HG03196 (cell line): ENCODE results near the gene RASSF3.
"Not testable (repeated sequence)": the region's sequence is repeated elsewhere in the genome, so short reads cannot be mapped to it uniquely, and the experiment has no call there.

Experiments used
- ATAC-seq: cut with Tn5 transposase; IDR thresholded peaks from one replicate; pipeline ENCODE4 v1.9.1; 2021; ENCODE audit not compliant: unreplicated experiment

RASSF3 gene

DNA sequence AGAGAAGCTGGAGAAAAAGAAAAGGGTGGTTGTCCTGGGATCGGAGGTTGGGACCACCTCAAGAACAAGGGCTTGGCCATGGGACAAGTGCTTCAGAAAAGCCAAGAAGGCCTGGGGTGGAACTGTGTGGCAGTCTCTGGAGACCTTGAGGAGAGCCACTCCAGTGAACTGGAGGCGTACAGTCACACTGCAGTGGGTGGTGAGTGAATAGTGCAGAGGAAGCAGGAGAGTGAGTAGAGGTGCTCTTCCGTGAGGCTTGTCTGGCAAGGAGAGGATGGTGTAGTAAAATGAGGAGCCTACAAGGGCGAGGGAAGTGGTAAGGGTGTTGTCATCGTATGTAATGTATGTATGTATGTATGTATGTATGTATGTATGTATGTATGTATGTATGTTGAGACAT lies 20.9 kb downstream of the RASSF3 start:
- peak; percentile 64 for ATAC-seq

DNA sequence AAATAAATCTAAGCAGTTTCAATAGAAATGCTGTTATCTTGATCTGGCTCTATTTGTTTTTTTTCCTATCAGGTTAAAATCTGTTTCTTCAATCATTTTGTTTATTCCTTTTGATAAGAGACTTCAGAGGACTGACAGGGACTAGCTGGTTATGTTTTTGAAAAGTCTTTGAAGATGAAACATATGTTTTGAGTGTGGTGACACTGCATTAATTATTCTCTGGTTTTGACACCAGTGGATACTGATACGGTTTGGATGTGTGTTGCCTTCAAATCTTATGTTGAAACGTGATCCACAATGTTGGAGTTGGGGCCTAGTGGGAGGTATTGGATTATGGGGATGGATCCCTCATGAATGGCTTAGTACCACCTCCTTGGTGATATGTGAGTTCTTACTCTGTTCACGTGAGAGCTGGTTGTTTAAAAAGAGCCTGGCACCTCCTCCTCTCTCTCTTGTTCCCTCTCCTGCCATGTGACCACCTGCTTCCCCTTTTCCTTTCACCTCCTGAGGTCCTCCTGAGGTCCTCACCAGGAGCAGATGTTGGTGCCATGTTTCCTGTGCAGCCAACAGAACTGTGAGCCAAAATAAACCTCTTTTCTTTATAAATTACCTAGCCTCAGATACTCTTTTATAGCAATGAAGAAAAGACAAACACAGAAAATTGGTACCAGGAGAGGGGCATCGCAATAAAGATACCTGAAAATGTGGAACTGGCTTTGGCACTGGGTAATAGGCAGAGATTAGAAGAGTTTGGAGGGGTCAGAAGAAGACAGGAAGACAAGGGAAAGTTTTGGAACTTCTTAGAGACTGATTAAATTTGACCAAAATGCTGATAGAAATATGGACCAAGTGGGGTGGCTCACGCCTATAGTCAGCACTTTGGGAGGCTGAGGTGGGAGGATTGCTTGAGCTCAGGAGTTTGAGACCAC lies 23.0 kb downstream of the RASSF3 start:
- no peak for ATAC-seq

DNA sequence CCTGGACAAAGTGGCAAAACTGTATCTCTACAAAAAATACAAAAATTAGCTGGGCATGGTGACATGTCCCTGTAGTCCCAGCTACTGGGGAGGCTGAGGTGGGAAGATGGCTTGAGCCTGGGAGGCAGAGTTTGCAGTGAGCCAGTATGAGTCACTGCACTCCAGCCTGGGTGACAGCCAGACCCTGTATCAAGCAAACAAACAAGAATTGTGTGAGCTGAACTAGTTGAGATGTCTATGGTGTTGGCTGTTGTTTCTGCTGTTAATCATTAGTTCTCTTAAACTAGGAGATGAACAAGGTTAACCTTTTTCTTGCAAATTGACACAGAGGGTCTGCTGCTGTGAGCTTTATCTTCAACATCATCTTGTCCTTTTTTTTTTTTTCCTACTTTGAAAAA lies 23.6 kb downstream of the RASSF3 start:
- peak; percentile 44 for ATAC-seq

DNA sequence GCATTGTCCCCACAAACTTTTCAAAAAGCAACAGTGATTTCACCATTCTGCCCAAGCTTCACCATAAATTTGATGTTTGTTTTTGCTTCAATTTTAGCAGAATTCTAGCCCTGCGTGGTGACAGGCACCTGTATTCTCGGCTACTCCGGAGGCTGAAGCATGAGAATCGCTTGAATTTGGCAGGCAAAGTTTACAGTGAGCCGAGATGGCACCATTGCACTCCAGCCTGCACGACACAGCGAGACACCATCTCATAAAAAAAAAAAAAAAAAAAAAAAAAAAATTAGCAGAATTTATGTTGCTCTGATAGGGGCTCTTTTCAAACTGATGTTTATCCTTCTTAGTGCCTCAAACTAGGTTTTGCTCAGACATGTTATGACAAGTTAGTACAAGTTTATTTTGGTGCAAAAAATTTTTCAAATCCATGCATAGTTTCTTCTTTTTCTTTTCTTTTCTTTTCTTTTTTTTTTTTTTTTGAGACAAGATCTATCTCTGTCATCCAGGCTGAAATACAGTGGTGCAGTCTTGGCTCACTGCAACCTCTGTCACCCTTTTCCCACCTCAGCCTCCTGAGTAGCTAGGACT lies 24.3 kb downstream of the RASSF3 start:
- no peak for ATAC-seq

DNA sequence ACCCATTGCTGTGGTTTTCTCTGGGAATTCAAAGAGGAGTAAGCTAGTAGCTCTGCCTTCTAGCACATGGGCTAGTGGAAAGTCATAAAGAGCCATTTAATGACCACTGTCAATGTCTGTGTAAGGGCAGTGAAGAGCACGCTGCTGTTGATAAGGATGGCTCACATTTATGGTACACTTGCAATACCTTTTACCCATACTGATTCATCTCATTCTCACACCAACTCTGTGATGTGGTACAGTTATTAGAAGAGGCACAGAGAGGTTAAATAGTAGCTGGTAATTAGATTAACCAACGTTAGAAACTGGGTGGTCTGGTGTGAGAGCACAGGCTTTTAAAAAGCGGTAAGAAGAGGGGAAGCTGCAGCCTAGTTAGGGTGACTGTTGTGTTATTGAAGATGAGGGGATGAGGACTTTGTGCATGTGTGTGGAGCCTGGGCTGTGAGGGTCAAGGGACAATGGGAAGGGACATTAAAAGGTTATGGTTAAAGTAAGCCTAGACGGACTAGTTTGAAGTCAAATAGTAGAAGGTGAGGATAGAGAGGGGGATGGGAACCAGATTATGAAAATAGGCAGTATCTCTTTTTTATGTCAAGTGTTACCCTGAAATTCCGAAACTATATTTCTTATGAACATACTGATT lies 25.2 kb downstream of the RASSF3 start:
- ATAC-seq, result no peak

DNA sequence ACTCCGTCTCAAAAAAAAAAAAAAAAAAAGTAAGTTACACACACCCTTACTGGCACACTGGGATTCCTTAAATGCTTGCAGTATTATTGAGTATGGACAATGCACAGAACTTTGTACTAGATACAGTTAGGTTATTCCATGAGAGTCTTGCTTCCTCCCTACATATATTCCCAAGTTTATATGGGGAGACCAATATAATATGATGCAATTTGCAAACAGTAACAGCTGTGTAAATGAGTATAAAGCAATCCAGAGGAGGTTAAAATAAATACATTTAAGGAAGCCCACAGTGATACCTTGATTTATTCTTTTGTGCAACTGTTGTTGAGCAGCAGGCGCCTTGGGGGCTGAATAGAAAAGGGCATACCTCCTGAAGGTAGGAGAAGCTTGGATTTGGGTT lies 26.6 kb downstream of the RASSF3 start:
- ATAC-seq, result no peak

DNA sequence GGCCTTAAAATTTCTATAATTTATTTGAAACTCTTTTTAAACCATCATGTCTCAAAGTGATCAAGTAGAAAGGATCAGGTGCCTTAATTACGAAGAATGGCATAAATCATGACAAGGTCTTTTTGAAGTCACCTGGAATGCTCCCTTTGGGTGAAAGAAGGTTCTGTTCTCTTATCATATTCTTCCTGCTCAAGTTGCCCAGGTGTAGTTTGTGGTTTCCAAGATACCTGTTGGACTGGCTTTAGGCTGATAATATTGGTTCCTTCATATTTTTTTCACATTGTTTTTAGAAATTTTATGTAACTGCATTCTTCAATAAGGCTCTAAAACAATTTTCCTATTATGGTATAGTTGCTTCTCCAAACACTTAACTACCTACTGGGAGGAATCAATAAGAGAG lies 29.2 kb downstream of the RASSF3 start:
- no peak for ATAC-seq

DNA sequence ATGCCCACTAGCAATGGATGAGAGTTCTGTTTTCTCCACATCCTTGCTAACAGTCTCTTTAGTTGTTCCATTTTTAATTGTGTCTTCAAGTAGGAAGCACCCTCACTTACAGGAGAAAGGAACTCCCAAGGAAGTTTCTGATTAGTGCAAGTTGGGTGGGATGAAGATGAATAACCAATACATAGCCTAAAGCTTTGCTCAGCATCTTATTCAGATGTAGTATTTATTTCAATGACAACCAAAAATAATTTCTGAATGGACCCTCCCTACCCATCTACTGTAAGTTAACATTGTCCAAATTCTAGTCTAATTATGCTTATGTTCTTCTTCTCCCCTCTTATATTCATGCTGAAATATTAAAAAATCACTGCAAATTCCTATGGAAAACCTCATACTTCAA lies 36.0 kb downstream of the RASSF3 start:
- ATAC-seq, result no peak

DNA sequence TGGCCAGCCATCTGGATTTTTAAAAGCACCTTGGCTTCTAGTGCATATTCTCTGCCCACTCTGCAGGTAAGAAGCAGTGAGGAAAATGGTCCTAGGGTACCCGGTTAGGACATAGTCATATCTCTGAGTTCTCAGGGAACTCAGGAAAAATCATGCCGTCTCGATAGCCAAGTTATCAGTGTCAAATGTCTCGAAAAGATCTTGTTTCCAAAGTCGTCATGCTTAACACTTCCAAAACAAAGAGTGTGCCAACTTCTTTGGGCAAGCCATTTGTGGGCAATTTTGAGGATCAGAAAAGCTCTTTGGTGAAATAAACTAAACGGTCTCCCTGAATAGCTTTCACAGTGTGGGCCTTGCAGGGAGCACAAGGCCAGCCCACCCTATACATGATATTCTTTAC lies 39.2 kb downstream of the RASSF3 start:
- no peak for ATAC-seq

DNA sequence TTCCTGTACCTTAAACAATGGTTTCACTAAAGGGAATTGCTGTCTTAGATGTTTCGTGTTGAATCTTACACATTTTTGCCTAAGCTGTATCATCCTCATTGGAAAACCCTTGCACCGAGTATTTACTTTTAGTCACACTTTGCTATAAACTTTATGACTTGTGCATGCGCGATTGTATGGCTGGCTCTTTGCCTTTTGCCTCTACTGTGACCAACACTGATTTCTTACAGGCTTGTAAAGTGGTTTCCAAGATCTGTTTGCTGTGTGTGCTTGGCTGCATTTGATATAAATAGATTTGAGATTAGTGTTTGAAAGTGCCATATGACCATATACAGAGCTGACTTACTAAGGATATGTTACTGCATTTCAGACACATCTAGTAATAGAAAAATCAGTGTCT lies 40.5 kb downstream of the RASSF3 start:
- ATAC-seq, result no peak

DNA sequence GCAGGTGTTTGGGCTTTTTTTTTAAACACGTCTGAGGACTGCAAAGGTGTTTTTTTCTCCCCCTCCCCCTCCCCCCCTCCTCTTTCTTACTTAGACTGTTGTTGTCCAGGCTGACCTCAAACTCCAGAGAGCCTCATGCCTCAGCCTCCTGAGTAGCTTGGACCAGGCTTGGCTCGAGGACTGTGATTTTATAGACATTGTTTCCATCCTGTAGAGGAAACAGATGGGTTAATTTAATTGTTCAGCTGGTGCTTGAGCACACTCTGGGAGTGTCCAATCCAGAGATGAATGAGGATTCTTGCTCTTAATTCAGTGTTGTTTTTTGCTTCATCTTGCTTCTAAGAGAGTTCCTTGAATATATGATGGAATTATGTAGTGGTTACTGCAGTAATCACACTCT lies 42.1 kb downstream of the RASSF3 start:
- no peak for ATAC-seq

DNA sequence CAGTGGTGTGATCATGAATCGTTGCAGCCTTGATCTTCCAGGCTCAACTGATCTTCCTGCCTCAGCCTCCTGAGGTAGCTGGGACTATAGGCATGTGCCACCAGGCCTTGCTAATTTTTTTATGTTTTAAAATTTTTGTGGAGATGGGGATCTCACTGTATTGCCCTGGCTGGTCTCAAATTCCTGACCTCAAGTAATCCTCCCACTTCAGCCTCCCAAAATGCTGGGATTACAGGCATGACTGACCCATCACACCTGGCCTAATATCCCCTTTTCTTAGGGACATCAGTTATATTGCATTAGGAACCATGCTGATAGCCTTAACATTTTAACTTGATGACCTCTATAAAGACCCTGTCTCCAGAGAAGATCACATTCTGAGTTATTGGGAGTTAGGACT lies 42.8 kb downstream of the RASSF3 start:
- no peak for ATAC-seq

DNA sequence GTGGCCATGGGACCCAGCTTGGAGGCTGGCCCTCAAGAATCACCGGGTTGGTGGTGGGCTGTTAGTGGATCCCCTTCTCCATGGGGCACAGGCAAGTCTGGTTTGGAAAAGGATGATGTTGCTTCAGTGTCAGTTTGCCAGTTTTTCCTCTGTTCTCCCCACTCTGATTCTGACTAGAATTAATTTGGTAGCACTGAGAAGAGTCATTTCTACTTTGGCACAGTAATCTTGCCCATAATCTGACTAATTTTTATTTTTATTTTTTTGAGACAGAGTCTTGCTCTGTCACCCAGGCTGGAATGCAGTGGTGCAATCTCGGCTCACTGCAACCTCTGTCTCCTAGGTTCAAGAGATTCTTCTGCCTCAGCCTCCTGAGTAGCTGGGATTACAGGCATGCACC lies 43.6 kb downstream of the RASSF3 start:
- ATAC-seq, result not testable (repeated sequence)

DNA sequence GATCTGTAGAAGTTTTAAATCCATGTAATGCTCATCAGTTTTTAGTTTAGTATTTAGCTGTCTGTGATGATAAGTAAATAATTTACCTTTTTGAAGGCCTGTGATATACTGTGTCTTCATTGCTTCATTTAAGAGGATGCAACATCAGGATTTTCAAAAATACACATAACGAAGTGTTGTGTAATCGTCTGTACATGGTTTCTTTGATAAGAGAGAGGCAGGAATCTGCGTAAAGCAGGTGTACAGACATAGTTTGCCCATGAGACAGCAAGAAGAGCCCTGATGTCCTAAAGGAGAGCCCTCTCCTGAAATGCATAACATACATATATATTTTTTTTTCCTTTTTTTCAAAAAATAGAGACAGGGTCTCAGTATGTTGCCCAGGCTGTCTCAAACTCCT lies 44.8 kb downstream of the RASSF3 start:
- ATAC-seq, result no peak

DNA sequence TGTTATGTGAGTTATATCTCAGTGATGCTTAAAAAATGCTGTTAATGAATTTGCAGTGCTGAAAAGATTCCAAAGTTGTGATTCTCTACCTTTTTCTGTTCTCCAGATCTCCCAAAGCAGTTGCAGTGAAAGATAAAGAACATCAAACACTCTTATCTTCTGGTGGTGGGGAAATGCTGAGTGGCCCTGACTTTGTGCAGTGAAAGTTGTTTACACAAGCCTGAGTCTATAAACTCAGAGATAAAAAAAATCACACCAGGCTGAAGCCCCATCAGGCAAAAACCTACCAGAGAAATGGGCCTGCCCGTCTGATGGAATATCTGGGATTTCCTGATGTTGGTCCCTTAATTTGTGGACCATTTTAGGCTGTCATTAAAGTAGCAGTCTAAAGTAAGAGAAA lies 46.1 kb downstream of the RASSF3 start:
- no peak for ATAC-seq

DNA sequence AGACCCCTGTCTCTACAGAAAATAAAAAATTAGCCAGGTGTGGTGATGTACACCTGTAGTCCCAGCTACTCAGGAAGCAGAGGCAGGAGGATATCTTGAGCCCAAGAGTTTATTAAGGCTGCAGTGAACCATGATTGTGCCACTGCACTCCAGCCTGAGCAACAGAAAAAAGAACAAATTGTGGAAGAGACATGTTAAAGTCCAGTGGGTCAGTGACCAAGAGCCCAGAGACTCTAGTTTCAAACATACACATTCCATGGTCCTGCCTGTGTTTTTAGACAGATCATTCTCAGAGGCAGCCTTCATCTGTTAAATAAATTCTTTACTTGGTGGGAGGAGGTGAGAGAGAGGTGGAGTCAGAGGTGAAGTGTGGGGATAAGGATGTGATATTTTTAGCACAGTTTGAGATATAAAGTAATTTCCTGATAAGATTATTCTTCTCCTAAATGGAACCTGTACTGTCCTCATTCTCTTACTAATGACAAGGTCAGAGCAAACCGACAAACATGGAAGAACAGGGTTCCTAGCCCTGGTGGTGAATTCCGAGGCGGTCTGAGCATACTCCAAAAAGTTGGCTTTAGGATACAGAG lies 48.7 kb downstream of the RASSF3 start:
- ATAC-seq, result no peak

DNA sequence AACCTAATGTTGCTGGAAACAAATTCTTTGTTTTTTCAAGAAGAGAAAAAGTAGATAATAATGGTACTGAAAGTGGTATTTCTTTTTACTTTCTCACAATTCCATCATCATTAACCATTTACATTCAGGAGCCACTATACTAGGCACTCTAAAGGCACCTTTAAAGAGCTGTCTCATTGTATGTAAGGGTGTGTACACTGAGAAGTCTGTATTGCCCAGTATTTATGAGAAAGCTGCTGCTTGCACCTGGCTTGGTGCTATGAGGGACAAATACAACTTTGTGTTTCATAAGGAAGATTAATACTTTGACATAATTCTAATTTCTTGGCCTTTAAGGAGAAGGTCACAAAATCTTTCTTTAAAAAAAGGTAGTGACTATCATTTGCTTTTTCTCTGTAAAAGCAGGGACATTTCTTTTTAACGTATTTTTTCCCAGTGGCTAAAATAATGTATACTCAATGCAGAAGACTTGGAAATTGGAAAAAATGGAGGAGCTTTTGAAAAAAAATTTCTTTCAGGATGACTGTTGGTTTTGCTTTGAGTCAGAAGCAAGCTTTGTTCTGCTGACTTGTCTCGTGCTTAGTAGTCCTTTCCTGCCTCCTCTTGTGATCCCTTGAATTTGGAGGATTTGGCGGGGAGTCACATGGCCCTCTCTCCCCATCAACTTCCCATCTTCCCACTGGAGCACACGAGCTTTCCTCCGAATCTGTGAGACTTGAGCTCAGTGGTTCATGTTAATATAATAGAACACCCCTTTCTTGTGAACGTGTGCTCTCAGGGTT lies 50.1 kb downstream of the RASSF3 start:
- ATAC-seq, result peak; percentile 35

DNA sequence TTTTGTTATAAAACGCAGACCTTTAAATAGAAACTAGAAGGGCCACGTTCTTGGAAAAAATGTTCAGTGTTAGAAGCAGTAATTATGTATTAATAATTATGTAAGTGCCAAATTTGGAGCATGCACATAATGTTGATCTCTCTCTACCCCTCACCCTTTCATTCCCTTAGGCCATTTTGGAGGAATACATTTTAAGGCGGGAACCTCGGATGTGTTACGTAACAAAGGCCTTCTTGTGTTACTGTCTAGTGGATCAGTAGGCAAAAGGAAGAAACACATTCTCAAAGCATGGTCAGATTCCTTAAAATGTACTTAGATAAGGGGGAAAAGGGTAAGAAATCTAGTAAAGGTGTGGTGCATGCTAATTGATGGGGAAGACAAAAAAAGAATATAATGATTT lies 52.7 kb downstream of the RASSF3 start:
- no peak for ATAC-seq

DNA sequence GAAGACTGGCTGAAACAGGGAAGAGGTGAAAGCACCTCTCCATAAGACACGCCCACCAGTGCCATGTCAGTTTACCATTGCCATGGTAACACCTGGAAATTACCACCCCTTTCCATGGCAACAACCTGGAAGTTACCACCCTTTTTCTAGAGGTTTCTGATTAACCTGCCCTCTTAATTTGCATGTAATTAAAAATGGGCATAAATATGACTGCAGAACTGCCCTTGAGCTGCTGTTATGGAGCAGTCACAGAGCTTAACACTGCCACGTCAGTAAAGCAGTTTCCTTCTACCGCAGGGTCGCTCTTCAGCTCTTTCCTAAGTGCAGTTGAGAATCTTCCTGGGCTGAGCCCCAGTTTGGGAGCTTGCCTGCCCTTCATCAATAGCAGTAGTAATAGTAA lies 55.2 kb downstream of the RASSF3 start:
- ATAC-seq, result peak; percentile 39

DNA sequence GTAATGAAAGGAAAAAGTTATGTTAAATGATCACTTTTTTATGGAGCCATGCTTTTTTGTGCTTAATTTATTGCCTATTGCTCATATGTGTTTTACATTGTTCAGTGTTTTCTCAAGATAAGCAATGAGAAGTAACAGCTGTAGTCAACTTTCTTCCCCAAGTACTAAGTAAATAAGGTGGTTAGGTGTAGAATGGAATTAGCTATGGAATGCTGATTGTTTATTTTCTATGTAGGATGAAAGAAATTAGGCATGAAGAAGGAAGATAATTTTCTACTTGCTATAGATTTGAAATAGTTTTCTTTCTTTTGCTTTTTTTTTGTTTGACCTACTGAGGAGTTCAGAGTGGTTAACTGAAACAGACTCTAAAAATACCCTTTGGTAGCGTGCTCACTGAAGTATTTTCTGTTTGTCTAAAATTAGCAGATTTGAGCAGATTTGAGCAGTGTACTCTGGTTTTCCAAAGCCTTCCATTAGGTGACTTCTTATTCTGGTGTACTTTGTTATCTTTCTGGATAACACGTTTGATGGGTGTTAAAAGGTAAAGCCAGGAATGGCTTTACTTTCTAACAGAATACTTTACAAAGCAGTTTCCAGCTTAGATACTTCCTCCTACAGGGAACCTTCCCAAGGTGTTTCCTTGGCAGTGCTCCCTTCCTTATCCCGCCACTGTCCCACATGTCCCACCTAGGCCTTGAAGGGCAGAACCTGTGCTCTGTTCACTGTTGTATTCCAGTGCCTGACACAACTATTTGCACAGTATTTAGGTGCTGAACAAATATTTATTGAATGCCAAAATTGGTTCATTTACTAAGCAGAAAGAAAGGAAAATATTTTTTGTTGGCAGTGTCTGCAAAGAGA lies 56.0 kb downstream of the RASSF3 start:
- ATAC-seq, result peak; percentile 26
